ENCODE measurements around the gene SPIN1.
"Not testable (repeated sequence)": the region's sequence is repeated elsewhere in the genome, so short reads cannot be mapped to it uniquely, and the experiment has no call there.

SPIN1 gene

GRCh38 chr9:88388203-88388885 lies at the start of gene SPIN1:
SPIN1 (plus strand) TSS chr9:88388444; CDS start chr9:88426540, 38,096 bp downstream.
- DNase-seq = peak; percentile 87

DNA sequence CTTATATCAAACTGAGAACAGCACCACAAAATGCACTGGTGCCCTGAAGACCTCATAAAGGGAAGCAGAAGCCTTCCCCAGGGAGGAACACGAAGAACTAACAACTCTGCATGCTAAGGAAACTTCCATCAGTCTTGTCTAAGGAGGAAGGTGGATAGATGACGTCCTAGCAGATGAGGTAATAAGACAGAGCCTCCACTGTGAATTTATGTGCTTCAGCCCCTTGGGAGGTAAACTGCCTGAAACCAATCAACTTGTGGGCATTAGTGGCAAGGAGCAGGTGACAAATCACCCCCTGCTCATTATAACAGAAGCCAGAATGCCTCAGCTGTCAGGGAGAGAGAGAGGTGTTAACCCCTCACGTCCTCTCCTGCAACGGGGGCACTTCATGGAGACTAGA lies 48.9 kb upstream of the SPIN1 start:
- DNase-seq = no peak

- no peak for DNase-seq
Observed at GRCh38 chr9:88342246-88342645, 46.0 kb upstream of the SPIN1 start.

DNA sequence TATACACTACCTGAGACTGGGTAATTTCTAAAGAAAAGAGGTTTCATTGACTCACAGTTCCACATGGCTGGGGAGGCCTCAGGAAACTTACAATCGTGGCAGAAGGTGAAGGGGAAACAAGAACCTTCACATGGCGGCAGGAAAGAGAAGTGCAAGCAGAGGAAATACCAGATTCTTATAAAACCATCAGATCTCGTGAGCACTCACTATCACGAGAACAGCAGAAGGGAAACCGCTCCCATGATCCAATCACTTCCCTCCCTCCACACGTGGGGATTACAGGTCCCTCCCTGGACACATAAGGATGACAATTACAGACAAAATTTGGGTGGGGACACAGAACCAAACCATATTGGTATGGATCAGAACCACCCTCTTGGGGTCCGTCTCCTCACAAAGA lies 44.2 kb upstream of the SPIN1 start:
- DNase-seq = no peak

GRCh38 chr9:88350354-88350753 lies 37.9 kb upstream of the SPIN1 start:
- DNase-seq = not testable (repeated sequence)

GRCh38 chr9:88355166-88355565 lies 33.1 kb upstream of the SPIN1 start:
- DNase-seq = no peak

DNA sequence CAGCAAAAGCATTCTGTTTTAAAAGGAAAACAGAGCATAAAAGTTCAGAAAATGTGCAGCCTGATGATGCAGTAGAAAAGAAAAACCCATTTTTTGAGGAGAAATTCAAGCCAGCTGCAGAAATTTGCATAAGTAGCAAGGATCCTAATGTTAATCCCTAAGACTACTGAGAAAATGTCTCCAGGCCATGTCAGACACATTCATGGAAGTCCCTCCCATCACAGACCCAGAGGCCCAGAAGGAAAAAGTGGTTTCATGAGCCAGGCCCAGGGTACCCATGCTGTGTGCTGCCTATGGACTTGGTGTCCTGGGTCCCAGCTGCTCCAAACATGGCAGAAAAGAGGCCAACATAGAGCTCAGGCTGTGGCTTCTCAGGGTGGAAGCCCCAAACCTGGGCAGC lies 31.0 kb upstream of the SPIN1 start:
- not testable (repeated sequence) for DNase-seq

GRCh38 chr9:88358723-88359122 lies 29.5 kb upstream of the SPIN1 start:
- DNase-seq = no peak

- no peak for DNase-seq
Observed at GRCh38 chr9:88359974-88360373, 28.3 kb upstream of the SPIN1 start.

DNA sequence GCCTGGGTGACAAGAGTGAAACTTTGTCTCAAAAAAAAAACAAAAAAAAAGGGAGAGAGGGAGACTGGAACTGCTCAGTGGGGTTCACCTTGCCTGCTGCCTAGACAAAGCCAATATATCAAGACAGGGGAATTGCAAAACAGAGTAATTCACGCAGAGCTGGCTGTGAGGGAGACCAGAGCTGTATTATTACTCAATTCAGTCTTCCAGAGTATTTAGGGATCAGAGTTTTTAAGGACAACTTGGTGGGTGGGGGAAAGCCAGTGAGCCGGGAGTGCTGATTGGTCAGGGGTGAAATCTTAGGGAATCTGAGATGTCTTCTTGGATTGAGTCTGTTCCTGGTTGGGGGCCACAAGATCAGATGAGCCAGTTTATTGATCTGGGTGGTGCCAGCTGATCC lies 25.6 kb upstream of the SPIN1 start:
- no peak for DNase-seq

- no peak for DNase-seq
Observed at GRCh38 chr9:88363661-88364060, 24.6 kb upstream of the SPIN1 start.

DNA sequence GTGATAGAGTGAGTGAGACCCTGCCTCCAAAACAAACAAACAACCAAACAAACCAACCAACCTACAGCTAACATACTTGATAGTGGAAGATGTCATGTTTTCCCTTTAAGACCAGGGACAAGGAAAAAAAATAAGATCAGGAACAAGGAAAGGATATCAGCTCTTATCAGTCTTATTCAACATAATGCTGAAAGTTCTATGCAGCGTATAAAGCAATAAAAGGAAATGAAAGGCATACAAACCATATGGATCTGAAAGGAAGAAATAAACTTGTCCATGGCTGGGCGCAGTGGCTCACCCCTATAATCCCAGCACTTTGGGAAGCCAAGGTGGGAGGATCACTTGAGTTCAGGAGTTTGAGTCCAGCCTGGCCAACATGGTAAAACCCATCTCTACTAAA lies 23.5 kb upstream of the SPIN1 start:
- no peak for DNase-seq

GRCh38 chr9:88370346-88370745 lies 17.9 kb upstream of the SPIN1 start:
- DNase-seq = no peak

GRCh38 chr9:88372103-88372654 lies 16.1 kb upstream of the SPIN1 start:
- no peak for DNase-seq

DNA sequence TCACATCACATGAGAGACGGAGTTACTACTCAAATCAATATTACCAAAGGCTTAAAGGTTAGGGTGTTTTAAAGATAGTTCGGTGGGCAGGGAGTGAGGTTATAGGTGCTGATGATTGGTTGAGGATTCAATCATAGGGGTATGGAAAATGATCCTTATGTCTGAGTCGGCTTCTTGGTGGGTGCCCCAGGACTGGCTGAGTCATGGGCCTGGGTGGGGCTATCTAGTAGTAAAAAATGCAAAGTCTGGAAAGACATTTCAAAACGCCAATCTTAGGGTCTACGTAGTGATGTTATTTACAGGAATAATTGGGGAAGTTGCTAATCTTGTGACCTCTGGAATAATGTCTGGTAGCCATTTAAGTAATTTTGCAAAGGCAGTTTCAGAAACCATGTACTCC lies 15.2 kb upstream of the SPIN1 start:
- no peak for DNase-seq

DNA sequence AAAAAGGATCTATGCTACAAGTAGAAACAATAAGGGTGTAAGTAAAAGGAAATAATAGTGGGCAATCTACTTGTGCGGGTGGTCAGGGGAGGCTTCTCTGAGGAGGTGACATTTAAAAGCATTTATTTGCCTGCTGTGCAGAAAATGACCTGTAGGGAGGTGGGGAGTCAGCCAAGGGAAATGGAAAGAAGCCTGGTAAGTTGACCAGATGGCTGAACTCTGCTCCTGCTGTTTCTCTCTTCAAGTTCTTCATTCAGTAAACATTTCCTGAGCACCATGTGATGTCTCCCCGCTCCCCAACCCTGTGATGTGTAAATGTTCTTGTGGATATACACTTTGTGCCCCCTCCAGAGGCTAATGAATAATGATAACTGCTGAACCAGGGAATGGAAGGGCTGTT lies 9.9 kb upstream of the SPIN1 start:
- no peak for DNase-seq

DNA sequence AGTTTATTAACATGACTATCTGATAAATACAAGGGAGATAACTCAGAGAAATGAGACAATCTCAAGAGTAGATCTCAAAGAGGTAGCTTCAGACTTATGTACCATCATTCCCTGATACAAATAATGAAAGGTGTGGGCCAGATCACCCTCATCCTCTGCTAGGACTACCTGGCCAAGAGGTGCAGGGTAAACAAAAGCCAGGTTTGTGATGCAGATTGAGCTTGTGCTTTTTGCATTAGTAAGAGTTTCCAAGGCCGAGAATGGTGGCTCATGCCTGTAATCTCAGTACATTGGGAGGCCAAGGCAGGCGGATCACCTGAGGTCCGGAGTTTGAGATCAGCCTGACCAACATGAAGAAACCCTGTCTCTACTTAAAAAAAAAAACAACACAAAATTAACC lies 8.9 kb upstream of the SPIN1 start:
- no peak for DNase-seq

- DNase-seq = no peak
Observed at GRCh38 chr9:88380118-88380517, 8.1 kb upstream of the SPIN1 start.

- not testable (repeated sequence) for DNase-seq
Observed at GRCh38 chr9:88381322-88381721, 6.9 kb upstream of the SPIN1 start.

DNA sequence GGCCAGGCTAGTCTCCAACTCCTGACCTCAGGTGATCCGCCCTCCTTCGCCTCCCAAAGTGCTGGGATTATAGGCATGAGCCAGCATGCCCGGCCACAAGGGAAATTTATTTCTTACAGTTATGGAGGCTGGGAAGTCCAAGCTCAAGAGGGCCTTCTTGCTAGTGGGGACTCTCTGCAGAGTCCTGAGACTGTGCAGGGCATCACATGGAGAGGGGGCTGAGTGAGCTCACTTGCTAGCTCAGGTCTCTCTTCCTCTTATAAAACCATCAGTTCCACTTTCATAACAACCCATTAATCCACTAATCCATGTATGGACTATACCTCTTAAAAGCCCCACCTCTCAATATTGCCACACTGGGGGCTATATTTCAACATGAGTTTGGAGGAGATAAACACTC lies 5.1 kb upstream of the SPIN1 start:
- no peak for DNase-seq

- not testable (repeated sequence) for DNase-seq
Observed at GRCh38 chr9:88386137-88386536, 2.1 kb upstream of the SPIN1 start.

- no peak for DNase-seq
Observed at GRCh38 chr9:88387036-88387551, 1.1 kb upstream of the SPIN1 start.

DNA sequence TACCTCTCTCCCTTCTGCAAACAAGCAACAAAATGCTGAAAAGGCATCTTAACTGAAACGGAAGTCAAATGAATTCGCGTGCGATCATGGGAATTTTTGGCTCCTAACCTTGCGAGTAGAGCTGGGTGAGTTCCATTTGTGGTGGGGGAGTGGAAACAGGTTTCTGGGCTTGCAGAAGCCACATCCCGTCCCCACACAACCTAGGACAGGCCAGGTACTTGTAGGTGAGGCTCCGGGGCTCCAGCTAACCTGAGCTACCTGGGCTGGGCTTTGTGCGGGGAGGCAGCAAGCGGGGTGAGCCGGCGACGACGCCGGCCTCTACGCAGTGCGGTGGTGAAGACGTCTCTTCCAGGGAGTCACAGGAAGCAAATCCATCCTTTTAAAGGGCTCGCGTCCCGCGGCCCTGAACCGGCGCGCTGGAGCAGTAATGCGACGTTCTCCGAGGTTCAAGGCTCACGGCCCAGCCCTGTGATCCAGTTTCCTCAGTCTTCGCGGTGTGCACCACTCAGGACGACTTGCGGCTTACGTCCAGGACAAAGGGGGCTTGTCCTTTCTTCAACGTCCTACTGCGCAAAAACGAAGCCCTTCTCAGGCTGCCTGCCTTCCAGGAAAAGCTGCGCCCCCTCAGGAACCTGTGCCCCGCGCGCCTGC lies 567 bp upstream of the SPIN1 start:
- peak; percentile 26 for DNase-seq

DNA sequence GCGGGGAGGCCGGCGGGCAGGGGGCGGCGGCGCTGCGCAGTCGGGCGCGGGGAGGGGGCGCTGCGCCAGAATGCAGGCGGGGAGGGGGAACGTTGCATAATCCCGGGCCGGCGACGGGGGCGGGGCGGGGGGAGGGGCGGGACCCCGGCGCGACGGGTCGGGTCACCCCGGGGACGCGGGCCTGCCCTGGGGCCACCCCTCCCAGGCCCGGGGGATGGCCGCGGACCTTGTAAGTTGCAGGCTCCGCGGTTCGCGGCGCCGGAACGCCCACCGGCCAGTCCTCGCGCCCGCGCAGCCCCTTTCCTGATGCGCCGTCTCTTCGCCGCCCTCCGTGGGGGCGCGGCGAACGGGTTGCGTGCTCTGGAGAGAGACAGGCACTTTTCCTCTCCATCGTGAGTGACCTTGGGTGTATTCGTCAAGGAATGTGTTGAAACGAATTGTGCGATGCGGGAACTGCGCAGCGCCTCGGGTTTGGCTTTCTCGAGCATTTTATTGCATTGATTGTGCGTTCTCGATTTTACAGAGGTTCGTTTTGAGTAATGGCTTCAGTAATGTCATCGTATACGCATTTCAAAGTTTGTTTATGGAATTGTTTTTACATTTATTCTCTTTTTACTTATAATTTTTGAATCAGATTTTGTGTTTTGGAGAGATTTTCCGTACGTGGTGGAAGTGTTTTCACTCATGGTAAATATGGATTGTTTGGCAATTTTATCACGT lies 802 bp downstream of the SPIN1 start:
- DNase-seq = no peak
